GM10248 (cell line): ENCODE measurements around the gene TRAF2.

Experiments used
- CTCF ChIA-PET: fragments of 300-600 bp; sonication (Branson Sonifier 250); formaldehyde crosslinking; extraction: SDS; loops from one replicate; lab custom pipeline; 2021; ENCODE audit warnings: antibody characterized with exemption; lab: Yijun Ruan, JAX
- POLR2A ChIA-PET: fragments of 350-650 bp; sonication (Branson Sonifier 250); formaldehyde crosslinking; extraction: SDS; loops from one replicate; lab custom pipeline; 2020; ENCODE audit warnings: antibody characterized with exemption; lab: Yijun Ruan, JAX
- DNase-seq: peaks from one replicate; pipeline ENCODE4 v3.0.0; 2012; ENCODE audit errors: extremely low spot score
- TF ChIP-seq, protein P1 (sequence below): IDR thresholded peaks from 2 replicates; pipeline ENCODE4 v1.5.1; 2012; ENCODE audit warnings: mild to moderate bottlenecking, low read depth; ENCODE audit errors: extremely low read depth, missing control alignments, control extremely low read depth

The TRAF2 gene

DNA sequence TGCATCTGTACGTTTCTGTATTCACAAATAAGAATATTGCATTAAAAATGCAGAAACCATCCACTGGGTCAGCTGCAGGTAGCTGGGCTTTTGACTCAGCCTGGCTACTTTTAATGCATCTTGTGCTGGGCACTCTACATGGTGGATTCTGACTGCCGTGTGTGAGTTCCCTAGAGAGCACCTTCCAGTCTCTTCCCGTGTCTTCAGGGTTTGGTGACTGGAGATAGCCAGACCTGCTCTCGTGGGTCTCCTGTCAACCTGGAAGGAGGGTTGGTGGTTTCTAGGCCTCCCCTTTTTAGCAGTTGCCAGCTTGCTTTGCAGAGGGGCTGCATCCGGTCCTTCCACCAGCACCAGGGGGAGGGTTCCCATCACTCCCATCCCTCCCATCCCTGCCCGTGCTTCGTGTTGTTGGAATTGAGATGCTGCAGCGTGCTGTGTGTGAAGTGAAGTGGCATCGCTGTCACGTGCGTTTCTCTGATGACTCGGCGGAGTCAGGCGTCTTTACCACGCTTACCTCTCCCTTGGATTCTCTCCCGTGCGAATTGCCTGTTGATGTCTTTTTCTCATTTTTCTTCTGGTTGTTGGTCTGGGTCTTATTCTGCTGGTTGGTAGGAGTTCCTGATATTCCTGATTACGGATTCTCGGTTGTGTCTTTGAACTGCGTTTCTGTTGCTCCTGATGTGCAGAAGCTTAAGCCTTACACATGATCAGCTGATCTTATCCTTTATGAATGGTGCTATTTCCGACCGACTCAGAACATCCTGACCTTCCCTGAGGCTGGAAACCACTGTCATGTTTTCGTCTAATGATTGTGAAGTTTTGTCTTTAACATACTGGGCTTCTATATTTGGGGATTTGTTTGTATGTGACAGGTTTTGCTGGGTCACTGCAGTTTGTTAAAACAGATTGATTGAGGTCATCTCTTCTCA is 41.3 kb downstream of the TRAF2 start:
- ChIA-PET CTCF (interaction anchor here (1.2 to 1.6 kb wide), 2 partner anchors 7 to 10 kb away, joined by 3 to 4 read pairs; no protein-coding TSS in a partner anchor), POLR2A (no interaction called here)
- TF ChIP-seq, protein P1, sequence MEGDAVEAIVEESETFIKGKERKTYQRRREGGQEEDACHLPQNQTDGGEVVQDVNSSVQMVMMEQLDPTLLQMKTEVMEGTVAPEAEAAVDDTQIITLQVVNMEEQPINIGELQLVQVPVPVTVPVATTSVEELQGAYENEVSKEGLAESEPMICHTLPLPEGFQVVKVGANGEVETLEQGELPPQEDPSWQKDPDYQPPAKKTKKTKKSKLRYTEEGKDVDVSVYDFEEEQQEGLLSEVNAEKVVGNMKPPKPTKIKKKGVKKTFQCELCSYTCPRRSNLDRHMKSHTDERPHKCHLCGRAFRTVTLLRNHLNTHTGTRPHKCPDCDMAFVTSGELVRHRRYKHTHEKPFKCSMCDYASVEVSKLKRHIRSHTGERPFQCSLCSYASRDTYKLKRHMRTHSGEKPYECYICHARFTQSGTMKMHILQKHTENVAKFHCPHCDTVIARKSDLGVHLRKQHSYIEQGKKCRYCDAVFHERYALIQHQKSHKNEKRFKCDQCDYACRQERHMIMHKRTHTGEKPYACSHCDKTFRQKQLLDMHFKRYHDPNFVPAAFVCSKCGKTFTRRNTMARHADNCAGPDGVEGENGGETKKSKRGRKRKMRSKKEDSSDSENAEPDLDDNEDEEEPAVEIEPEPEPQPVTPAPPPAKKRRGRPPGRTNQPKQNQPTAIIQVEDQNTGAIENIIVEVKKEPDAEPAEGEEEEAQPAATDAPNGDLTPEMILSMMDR: no peak
- DNase-seq: no peak

DNA sequence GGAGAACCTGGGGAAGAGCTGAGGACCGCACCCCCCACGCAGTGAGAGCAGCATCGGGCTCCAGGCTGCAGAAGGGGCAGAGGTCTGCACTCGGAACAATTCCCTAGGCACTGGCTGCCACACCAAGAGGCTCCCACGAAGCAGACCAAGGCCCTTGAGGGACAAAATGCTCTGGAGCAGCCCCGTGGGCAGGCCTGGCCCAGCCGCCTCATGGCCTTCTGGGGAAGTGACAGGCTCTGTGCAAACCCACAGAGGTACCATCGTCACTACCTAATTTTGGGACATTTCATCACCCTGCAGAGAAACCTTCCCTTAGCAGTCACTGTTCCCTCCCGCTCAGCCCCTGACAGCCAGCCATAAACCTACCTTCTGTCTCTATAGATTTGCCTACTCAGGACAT is 42.3 kb downstream of the TRAF2 start:
- ChIA-PET POLR2A (no interaction called here), CTCF (interaction anchor here (0.6 to 1.6 kb wide), 2 partner anchors 8 to 33 kb away, joined by 3 read pairs; no protein-coding TSS in a partner anchor)
- no peak for DNase-seq
- TF ChIP-seq, protein P1: no peak

DNA sequence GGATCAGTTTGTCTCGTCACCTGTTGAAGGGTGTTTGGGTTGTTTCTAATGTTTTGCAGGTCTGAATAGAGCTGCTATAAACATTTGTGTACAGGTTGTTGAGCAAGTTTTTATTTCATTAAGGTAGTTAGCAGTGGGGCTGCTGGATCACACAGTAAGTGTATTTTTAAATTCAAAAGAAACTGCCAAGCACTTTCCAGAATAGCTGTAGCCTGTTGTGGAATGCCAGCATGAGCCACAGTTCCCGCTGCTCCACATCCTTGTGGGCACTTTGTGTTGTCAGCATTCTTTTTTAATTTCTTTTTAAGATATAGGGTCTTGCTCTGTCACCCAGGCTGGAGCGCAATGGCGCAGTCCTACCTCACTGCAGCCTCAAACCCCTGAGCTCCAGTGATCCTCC is 43.7 kb downstream of the TRAF2 start:
- TF ChIP-seq, protein P1: no peak
- ChIA-PET POLR2A (no interaction called here), CTCF (interaction anchor here (1.2 kb wide), 1 partner anchor 14 kb away, joined by 4 read pairs; the partner anchor contains the start of gene FBXW5)
- no peak for DNase-seq

- ChIA-PET CTCF (interaction anchor here (0.7 to 2.0 kb wide), 3 partner anchors 12 to 104 kb away, joined by 3 to 8 read pairs (median 3); partner anchors contain the start of gene FBXW5), POLR2A (interaction anchor here (0.7 kb wide), 1 partner anchor 115 kb away, joined by 5 read pairs; no protein-coding TSS in a partner anchor)
- TF ChIP-seq, protein P1: no peak
- no peak for DNase-seq
Observed at GRCh38 chr9:136931611-136932130, 45.4 kb downstream of the TRAF2 start.

DNA sequence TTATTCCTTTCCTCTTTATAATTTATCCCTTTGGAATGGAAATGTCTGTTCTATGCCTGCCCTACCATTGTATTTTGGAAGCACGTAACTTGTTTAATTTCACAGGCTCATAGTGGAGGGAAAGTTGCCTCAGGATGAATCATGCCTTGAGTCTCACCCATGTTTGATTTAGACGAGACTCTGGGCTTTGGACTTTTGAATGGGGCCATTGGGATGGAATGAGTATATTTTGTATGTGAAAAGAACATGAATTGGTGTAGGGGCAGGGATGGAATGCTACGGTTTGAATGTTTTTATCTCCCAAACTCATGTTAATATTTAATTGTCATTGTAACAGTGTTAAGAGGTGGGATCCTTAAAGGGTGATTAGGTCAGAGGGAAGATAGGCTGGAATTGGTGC is 48.0 kb downstream of the TRAF2 start:
- POLR2A ChIA-PET: no interaction called here
- TF ChIP-seq, protein P1: no peak
- no peak for DNase-seq
- CTCF ChIA-PET: interaction anchor here (1.5 to 2.6 kb wide), 2 partner anchors 10 to 92 kb away, joined by 3 to 10 read pairs; partner anchors contain the start of genes AJM1 and FBXW5

DNA sequence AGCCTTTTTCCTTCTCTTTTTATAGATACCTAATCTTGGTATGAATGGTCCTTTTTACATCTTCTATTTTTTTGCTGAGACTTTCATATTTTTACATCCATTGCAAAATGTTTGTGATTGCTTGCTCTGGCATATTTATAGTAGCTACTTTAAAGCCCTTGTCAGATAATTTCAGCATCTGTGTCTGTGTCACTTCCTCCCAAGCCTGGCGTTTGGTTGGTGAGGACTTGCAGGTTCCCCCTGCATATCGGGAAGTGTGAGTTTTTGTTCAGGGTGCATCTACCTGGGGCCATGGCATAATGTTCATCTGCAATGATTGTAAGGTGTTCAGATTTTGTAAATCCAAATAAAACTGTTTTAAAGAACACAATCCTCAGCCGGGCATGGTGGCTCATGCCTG is 49.3 kb downstream of the TRAF2 start:
- TF ChIP-seq, protein P1: no peak
- CTCF ChIA-PET: interaction anchor here (1.5 to 2.6 kb wide), 2 partner anchors 8 to 94 kb away, joined by 3 to 10 read pairs; partner anchors contain the start of genes AJM1 and FBXW5
- no peak for DNase-seq
- POLR2A ChIA-PET: no interaction called here
